GM19372 (cell line): ENCODE measurements around the gene MINAR2.

Experiments
- ATAC-seq: cut with Tn5 transposase; IDR thresholded peaks from one replicate; pipeline ENCODE4 v1.9.1; 2021; ENCODE audit warnings: mild to moderate bottlenecking, low read depth, moderate library complexity; ENCODE audit not compliant: unreplicated experiment

Gene MINAR2

GRCh38 chr5:129747572-129748407, at the start of gene MINAR2:
Gene MINAR2 (plus strand): TSS chr5:129748094. CDS start chr5:129748191, 97 bp downstream.
- no peak for ATAC-seq

- ATAC-seq = no peak
These were observed 49.2 kb upstream of the MINAR2 start for GRCh38 chr5:129698661-129699060.

- ATAC-seq = no peak
These were observed 31.7 kb upstream of the MINAR2 start for GRCh38 chr5:129716235-129716634.

- ATAC-seq = no peak
These were observed 31.2 kb upstream of the MINAR2 start for GRCh38 chr5:129716651-129717050.

- ATAC-seq = no peak
These were observed 30.1 kb upstream of the MINAR2 start for GRCh38 chr5:129717751-129718310.

- ATAC-seq = no peak
These were observed 29.3 kb upstream of the MINAR2 start for GRCh38 chr5:129718471-129719090.

GRCh38 chr5:129724222-129724621, 23.7 kb upstream of the MINAR2 start:
- no peak for ATAC-seq

- ATAC-seq = no peak
These were observed 23.2 kb upstream of the MINAR2 start for GRCh38 chr5:129724647-129725046.

GRCh38 chr5:129739773-129740172, 8.1 kb upstream of the MINAR2 start:
- ATAC-seq = no peak

- no peak for ATAC-seq
These were observed 4.2 kb upstream of the MINAR2 start for GRCh38 chr5:129743541-129744187.

- ATAC-seq = no peak
These were observed 1.9 kb upstream of the MINAR2 start for GRCh38 chr5:129745997-129746396.

- no peak for ATAC-seq
These were observed 1.0 kb upstream of the MINAR2 start for GRCh38 chr5:129746876-129747275.

- ATAC-seq = no peak
These were observed 1.3 kb downstream of the MINAR2 start for GRCh38 chr5:129748913-129749880.

- ATAC-seq = no peak
These were observed 12.9 kb downstream of the MINAR2 start for GRCh38 chr5:129760636-129761325.

GRCh38 chr5:129763651-129764050, 15.8 kb downstream of the MINAR2 start:
- no peak for ATAC-seq

- ATAC-seq = no peak
These were observed 18.9 kb downstream of the MINAR2 start for GRCh38 chr5:129766798-129767197.

- ATAC-seq = peak; percentile 90
These were observed 20.1 kb downstream of the MINAR2 start for GRCh38 chr5:129767927-129768380.

- no peak for ATAC-seq
These were observed 20.8 kb downstream of the MINAR2 start for GRCh38 chr5:129768735-129769134.
